ENCODE data around the gene SLC26A11. TPM values are rescaled to one million over a fixed set of nuclear protein-coding genes. Genes with fewer than 3 reads are reported as not detected.
"Not testable (repeated sequence)": the region's sequence is repeated elsewhere in the genome, so short reads cannot be mapped to it uniquely, and the experiment has no call there.

Gene SLC26A11
- total RNA-seq, 4 donors from 2014 or later, result 7.9 to 19.7 (median 13.7) TPM

GRCh38 chr17:80295559-80295958 is 75.3 kb downstream of the SLC26A11 start:
- 83 to 94% methylated on average over 2 to 6 of the region's 6 CpGs for WGBS, 2 donors (ENCODE audit: low coverage in 1 of 2)
- no peak for ATAC-seq
- H3K4me1 ChIP-seq, result no peaks in the 10 kb centered on the region
- no peak for TF ChIP-seq EP300 (IDR thresholded peaks at IDR 0.05)
- TF ChIP-seq POLR2AphosphoS5 (IDR thresholded peaks at IDR 0.05), result no peak
- no peak for TF ChIP-seq POLR2A (IDR thresholded peaks at IDR 0.05)
- TF ChIP-seq, protein P1, sequence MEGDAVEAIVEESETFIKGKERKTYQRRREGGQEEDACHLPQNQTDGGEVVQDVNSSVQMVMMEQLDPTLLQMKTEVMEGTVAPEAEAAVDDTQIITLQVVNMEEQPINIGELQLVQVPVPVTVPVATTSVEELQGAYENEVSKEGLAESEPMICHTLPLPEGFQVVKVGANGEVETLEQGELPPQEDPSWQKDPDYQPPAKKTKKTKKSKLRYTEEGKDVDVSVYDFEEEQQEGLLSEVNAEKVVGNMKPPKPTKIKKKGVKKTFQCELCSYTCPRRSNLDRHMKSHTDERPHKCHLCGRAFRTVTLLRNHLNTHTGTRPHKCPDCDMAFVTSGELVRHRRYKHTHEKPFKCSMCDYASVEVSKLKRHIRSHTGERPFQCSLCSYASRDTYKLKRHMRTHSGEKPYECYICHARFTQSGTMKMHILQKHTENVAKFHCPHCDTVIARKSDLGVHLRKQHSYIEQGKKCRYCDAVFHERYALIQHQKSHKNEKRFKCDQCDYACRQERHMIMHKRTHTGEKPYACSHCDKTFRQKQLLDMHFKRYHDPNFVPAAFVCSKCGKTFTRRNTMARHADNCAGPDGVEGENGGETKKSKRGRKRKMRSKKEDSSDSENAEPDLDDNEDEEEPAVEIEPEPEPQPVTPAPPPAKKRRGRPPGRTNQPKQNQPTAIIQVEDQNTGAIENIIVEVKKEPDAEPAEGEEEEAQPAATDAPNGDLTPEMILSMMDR (IDR thresholded peaks at IDR 0.05), result no peak
- H3K27ac ChIP-seq, result no peak overlapping the region
- no peak overlapping the region for H3K4me3 ChIP-seq
- no peaks in the 10 kb centered on the region for H3K9me3 ChIP-seq
- no peaks in the 10 kb centered on the region for H3K27me3 ChIP-seq
- H3K36me3 ChIP-seq, result peaks cover 0 to 100% of the 10 kb centered on the region in 2 donors

GRCh38 chr17:80296221-80296620 is 76.0 kb downstream of the SLC26A11 start:
- H3K4me1 ChIP-seq, result no peaks in the 10 kb centered on the region
- TF ChIP-seq POLR2A (IDR thresholded peaks at IDR 0.05) (no peak), EP300 (IDR thresholded peaks at IDR 0.05) (no peak), POLR2AphosphoS5 (IDR thresholded peaks at IDR 0.05) (no peak)
- TF ChIP-seq, protein P1 (IDR thresholded peaks at IDR 0.05), result no peak
- WGBS, 2 donors (ENCODE audit: low coverage in 1 of 2), result 87% methylated on average over 3 of the region's 14 CpGs; no CpG with 5 or more reads in 1 of the 2 donors
- no peaks in the 10 kb centered on the region for H3K9me3 ChIP-seq
- no peak overlapping the region for H3K4me3 ChIP-seq
- ATAC-seq, result no peak
- peaks cover 0 to 100% of the 10 kb centered on the region in 2 donors for H3K36me3 ChIP-seq
- H3K27ac ChIP-seq, result no peak overlapping the region
- no peaks in the 10 kb centered on the region for H3K27me3 ChIP-seq

- WGBS, 2 donors (ENCODE audit: low coverage in 1 of 2), result 90% methylated on average over 2 of the region's 19 CpGs; no CpG with 5 or more reads in 1 of the 2 donors
- H3K27me3 ChIP-seq, result no peaks in the 10 kb centered on the region
- H3K4me3 ChIP-seq, result no peak overlapping the region
- no peak for ATAC-seq
- peaks cover 0 to 6% (median 0%) of the 10 kb centered on the region in 3 donors for H3K9me3 ChIP-seq
- H3K4me1 ChIP-seq, result no peaks in the 10 kb centered on the region
- peaks cover 0 to 100% of the 10 kb centered on the region in 2 donors for H3K36me3 ChIP-seq
- no peak overlapping the region for H3K27ac ChIP-seq
- TF ChIP-seq EP300 (IDR thresholded peaks at IDR 0.05), result no peak
- no peak for TF ChIP-seq POLR2AphosphoS5 (IDR thresholded peaks at IDR 0.05)
- TF ChIP-seq, protein P1 (IDR thresholded peaks at IDR 0.05), result no peak
- no peak for TF ChIP-seq POLR2A (IDR thresholded peaks at IDR 0.05)
Measured at GRCh38 chr17:80297996-80298560, 77.9 kb downstream of the SLC26A11 start.

DNA sequence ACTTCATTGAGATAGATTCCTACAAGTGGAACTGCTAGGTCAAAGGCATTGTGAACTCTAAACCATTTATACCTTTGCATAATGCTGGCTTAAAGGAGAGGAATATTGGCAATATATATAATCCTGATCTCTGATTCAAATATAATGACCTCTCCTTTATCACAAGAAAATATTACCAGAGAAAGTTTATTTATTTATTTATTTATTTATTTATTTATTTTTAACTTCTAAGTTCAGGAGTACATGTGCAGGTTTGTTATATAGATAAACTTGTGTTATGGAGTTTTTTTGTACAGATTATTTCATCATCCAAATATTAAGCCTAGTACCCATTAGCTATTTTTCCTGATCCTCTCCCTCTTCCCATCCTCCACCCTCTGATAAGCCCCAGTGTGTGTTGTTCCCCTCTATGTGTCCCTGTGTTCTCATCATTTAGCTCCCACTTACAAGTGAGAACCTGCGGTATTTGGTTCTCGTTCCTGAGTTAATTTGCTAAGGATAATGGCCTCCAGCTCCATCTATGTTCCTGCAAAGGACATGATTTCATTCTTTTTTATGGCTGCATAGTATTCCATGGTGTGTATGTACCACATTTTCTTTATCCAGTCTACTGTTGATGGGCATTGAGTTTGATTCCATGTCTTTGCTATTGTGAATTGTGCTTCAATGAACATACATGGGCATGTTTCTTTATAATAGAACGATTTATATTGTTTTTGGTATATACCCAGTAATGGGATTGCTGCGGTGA is 79.3 kb downstream of the SLC26A11 start:
- H3K4me1 ChIP-seq, H3K27me3 ChIP-seq, H3K4me3 ChIP-seq, H3K27ac ChIP-seq, ATAC-seq: not testable (repeated sequence)
- H3K36me3 ChIP-seq, result peaks cover 0 to 100% of the 10 kb centered on the region in 2 donors
- H3K9me3 ChIP-seq, result peaks cover 0 to 20% (median 0%) of the 10 kb centered on the region in 3 donors
- 71 to 96% methylated on average over 4 of the region's 4 CpGs for WGBS, 2 donors (ENCODE audit: low coverage in 1 of 2)

GRCh38 chr17:80300756-80301155 is 80.5 kb downstream of the SLC26A11 start:
- peaks cover 0 to 100% of the 10 kb centered on the region in 2 donors for H3K36me3 ChIP-seq
- H3K27ac ChIP-seq, ATAC-seq, H3K4me1 ChIP-seq, H3K27me3 ChIP-seq, H3K4me3 ChIP-seq: not testable (repeated sequence)
- WGBS, 2 donors (ENCODE audit: low coverage in 1 of 2), result 94 to 100% methylated on average over 2 of the region's 2 CpGs
- peaks cover 0 to 24% (median 0%) of the 10 kb centered on the region in 3 donors for H3K9me3 ChIP-seq

Other genes with a start within 250 kb of the SLC26A11 start
- gene TBC1D16, start 184.6 kb upstream of the SLC26A11 start, total RNA-seq, result 10 to 100 TPM; 26.5 to 44.3 (median 36.3) TPM
- gene CCDC40, start 183.8 kb upstream of the SLC26A11 start, total RNA-seq, result 10 to 100 TPM in 1 of 4 donors, 1 to 10 TPM in 3; 4.3 to 17.3 (median 5.5) TPM
- gene GAA, start 118.8 kb upstream of the SLC26A11 start, total RNA-seq, result 10 to 100 TPM; 35.6 to 73.2 (median 47.4) TPM
- 10 to 100 TPM; 37.9 to 61.6 (median 49.0) TPM for gene EIF4A3, start 73.3 kb upstream of the SLC26A11 start, total RNA-seq
- gene CARD14, start 50.4 kb upstream of the SLC26A11 start, total RNA-seq, result under 1 TPM in 2 of 4 donors, not detected in 2; 0.78 to 0.81 TPM
- gene SGSH, start 94 bp upstream of the SLC26A11 start, total RNA-seq, result 10 to 100 TPM; 16.8 to 39.2 (median 18.2) TPM
- gene RNF213, start 40.4 kb downstream of the SLC26A11 start, total RNA-seq, result 10 to 100 TPM; 59.2 to 87.6 (median 67.8) TPM
- 10 to 100 TPM; 12.4 to 17.7 (median 15.4) TPM for gene ENDOV, start 194.7 kb downstream of the SLC26A11 start, total RNA-seq

Measured in gastroesophageal sphincter (tissue), 4 donors.